IPS DF 19.7 (cell line): ENCODE results near the gene KDM7A.
"Not testable (repeated sequence)": the region's sequence is repeated elsewhere in the genome, so short reads cannot be mapped to it uniquely, and the experiment has no call there.

Source experiments
- DNase-seq: peaks from one replicate; pipeline ENCODE4 v3.0.0-alpha.2; 2013; ENCODE audit warnings: low read depth, low spot score

Gene KDM7A

DNA sequence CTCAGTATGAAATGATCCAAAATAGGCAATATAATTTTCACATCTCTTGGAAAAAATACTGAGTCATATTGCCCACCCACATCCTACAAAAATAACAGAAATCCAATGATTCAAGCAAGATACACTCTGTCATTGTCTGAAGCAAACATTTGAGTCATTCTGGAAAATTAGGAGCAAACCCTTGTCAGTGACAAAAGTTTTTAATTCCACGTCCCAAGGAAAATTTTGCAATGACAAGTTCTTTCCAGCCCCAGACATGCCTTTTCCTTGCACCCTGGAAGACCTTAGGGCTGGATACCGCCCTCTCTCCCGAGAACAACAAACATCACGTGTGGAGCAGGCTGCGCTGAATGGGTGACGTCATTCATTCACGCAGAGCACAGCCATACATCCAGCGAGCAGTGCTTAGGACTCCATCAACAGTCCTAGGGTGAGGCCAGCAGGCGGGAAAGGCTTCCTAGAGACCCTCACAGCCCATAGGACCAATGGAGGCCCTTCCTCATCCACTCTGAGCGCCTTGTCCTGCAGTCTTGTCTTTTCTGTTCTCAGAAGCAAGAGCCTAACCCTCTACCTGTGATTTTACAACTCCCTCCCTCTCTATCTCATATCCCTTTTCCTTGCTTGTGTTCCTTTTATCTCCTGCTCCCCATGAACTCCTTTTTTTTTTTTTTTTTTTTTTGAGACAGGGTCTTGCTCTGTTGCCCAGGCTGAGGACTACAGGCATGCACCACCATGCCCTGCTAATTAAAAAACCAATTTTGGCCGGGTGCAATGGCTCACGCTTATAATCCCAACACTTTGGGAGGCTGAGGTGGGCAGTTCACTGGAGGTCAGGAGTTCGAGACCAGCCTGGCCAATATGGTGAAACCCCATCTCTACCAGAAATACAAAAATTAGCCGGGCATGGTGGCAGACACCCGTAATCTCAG lies 23.5 kb upstream of the KDM7A start:
- DNase-seq, result no peak

GRCh38 chr7:140197938-140198337 lies 21.2 kb upstream of the KDM7A start:
- DNase-seq, result no peak

- no peak for DNase-seq
Observed at GRCh38 chr7:140197218-140197890, 20.6 kb upstream of the KDM7A start.

DNA sequence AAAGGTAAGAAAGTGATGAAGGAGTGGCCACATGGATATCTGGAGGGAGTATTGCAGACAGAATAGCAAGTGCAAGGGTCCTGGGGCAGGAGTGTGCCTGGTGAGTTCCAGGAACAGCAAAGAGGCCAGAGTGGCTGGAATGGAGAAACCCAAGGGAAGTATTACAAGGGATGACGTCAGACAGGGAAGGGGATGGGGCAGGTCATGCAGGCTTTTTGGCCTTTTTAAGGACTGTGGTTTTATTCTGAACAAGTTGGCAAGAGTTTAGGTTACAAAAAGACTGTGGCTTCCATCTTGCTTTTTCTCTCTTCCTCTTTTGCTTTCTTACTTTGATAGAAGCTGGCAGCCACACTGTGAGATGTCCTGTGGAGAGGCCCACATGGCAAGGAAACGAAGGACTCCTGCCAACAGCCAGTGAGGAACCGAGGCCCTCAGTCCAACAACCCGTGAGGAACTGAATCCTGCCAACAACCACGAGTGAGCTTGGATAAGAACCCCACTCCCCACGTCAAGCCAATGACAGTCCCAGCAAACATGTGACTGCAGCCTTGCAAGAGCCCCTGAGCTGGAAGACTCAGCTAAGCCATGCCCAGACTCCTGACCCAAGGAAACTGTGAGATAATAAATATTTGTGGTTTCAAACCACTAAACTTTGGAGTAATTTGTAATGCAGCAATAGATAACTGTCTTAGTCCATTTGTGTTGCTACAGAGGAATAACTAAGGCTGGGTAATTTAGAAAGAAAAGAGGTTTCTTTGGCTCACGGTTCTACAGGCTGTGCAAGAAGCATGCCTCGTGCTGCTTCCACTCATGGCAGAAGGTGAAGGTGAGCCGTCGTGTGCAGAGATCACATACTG lies 19.8 kb upstream of the KDM7A start:
- no peak for DNase-seq

GRCh38 chr7:140195859-140196258 lies 19.1 kb upstream of the KDM7A start:
- no peak for DNase-seq

DNA sequence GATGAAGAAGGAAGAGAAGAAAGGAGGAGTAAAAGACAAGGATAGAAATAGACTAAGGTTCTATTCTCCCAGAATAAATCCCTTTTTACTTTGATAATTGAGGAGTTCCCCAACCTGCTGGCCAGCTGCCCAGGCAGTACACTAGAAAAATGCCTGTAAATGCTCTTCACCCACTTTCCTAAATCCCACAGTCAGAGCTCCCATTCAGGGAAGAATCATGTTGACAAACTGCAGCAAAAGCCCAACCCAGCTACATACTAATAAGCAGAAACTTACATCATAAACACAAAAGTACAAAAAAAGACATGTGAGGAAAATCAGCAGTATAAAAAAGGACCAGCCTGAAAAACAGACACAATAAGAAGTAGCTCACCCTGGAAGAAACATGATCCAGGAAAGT lies 15.8 kb upstream of the KDM7A start:
- DNase-seq, result no peak

GRCh38 chr7:140192176-140192575 lies 15.4 kb upstream of the KDM7A start:
- DNase-seq, result no peak

GRCh38 chr7:140190588-140190987 lies 13.8 kb upstream of the KDM7A start:
- no peak for DNase-seq

DNA sequence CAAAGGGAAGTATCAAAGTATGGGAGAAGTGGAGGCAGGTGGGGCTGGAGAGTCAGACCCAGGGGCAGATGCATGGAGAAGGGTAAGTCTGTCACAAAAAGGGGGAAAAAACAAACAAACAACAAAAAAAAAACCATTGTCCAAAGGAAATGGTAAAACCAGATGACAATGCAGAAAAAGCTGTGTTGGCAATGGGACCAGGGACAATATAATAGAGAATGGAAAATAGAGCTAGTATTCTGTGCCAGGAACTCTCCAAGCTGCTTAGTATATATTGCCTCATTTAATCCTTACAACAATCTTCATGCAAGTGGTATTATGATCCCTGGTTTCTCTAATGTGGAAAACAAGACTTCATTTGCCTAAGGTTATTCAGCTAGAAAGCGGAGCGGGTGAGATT lies 13.1 kb upstream of the KDM7A start:
- DNase-seq, result no peak

- no peak for DNase-seq
Observed at GRCh38 chr7:140182917-140183316, 6.1 kb upstream of the KDM7A start.

GRCh38 chr7:140179339-140179738 lies 2.6 kb upstream of the KDM7A start:
- DNase-seq, result no peak

GRCh38 chr7:140176122-140176701 lies 571 bp downstream of the KDM7A start:
- DNase-seq, result no peak

GRCh38 chr7:140175221-140176121 lies 1.3 kb downstream of the KDM7A start:
- peak; percentile 67 for DNase-seq

DNA sequence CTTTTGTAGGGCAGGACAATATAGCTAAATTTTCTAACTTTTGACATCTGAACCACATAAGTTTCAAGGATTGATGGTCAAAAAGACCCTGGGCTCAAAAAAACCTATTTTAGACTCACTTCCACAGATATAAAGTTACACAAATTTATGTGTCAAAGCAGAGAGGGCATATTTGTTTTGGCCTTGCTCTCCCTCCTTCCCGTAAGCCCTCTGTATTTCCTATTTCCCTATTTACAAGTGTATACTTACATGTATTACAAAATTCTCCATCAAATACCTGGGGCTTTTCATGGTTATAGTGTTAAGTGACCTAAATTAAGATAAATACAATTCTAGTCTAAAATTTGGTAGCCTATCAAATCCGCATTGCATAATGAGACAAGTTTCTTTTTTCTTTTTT lies 2.6 kb downstream of the KDM7A start:
- no peak for DNase-seq

- no peak for DNase-seq
Observed at GRCh38 chr7:140170375-140170774, 6.4 kb downstream of the KDM7A start.

DNA sequence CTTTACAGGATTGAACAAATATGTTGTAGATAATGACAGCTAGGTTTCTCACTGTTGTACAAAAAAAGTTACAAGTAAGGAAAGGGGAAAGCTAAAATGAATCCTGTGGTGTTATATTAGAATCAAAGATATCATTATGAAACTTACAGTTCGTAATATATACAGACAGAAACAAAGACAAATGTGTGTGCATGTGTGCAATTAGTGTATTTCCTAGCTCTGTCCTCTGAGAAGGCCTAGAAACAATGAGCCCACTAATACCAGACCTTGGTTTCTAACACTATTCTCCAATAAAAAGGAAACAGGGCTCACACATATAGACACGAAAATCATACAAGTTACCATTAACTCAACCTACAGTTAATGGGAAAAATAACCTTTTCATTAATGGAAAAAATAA lies 8.0 kb downstream of the KDM7A start:
- DNase-seq, result no peak

DNA sequence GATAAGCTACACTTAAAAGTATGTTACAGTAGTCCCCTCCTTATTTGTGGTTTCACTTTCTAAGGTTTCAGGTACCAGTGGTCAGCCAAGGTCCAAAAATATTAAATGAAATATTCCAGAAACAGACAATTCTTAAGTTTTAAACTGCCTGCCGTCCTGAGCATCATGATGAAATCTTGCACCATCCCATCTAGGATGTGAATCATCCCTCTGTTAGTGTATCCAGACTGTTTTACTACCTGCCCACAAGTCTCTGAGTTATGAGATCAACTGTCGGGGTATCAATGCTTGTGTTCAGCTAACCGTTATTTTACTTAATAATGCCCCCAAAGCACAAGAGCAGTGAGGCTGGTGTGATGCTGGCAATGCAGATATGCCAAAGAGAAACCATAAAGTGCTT lies 11.4 kb downstream of the KDM7A start:
- no peak for DNase-seq

DNA sequence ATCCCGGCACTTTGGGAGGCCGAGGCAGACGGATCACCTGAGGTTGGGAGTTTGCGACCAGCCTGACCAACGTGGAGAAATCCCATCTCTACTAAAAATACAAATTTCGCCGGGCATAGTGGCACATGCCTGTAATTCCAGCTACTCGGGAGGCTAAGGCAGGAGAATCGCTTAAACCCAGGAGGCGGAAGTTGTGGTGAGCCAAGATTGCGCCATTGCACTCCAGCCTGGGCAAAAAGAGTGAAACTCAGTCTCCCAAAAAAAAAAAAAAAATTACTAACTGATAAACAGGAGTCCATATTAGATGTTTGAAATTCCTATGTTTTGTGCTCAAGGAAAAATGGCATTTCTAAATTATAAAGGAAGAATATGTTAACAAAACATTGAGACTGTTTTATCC lies 14.7 kb downstream of the KDM7A start:
- not testable (repeated sequence) for DNase-seq

DNA sequence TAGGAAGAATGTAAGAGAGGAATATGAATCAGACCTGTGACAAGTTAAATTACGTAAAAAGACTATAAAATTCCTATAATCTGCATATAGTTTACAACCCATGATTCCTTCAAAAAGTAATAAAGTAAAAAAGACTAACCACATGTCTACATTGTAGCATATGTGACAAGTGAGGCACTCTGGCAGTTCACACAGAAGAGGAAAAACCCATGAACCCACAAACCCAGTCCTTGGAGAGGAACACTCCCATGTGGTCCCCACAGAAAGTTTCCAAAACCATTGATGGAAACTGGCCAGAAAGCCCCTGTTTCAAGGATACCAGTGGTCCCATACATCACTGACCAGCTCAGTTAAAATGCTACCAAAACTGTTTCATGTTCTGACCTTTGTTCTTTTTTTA lies 15.7 kb downstream of the KDM7A start:
- DNase-seq, result no peak

- DNase-seq, result no peak
Observed at GRCh38 chr7:140160308-140160707, 16.5 kb downstream of the KDM7A start.

DNA sequence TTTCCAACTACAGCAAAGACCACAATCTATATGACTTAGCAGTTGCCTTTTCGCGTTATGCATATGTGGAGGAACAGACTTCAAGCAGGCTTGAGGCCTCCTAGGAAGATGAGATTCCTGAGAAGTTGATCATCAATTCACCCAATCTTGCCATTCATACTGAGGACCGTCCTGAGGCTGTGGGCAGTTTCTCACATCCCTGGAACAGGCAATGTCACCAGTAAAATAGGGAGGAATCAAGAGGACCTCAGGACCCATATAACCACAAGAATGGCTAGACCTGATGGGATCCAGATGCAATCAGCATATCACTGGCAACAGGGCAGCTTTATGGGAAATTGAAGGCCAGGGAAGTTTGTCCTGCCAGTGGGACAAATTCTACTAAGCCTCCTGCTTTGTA lies 17.3 kb downstream of the KDM7A start:
- DNase-seq, result no peak
